Measurements from ENCODE around the gene CRIM1.

Gene CRIM1

DNA sequence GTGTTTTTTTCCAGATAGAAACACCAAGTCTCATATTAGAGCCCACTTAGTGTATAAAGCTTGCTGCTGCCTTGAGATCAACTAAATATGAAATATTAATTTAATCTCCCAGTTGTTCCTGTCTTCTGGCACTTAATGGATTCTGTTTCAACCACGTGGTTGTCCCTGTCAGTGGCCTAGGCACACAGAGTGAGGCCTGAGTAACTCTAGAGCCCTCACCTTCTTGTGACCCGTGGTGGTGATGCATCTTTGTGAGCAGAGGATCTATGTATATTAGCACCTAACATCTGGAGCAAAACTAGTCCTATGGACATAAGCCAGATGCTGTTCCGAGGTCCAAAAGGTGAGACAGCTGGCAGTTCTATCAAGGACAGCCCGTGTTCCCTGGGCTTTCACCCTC is 167.6 kb downstream of the CRIM1 start:
- ATAC-seq (ENCODE audit: insufficient read depth, low read depth) = no peak
- no peak overlapping the region for H3K4me3 ChIP-seq (ENCODE audit: low read depth in 1 of 2, low read length in 2 of 2)
- no peak overlapping the region for H3K4me2 ChIP-seq (ENCODE audit: insufficient read depth, low read length)
- H3K27me3 ChIP-seq (ENCODE audit: insufficient read depth, low read length, poor library complexity) = no peaks in the 10 kb centered on the region
- H4K20me1 ChIP-seq (ENCODE audit: insufficient read depth, low read length) = no peaks in the 10 kb centered on the region
- no peaks in the 10 kb centered on the region for H3K4me1 ChIP-seq (ENCODE audit: insufficient read depth, low read length)
- H3K79me2 ChIP-seq (ENCODE audit: insufficient read depth, low read length) = no peaks in the 10 kb centered on the region
- no peak for DNase-seq
- no peak overlapping the region for H3K9ac ChIP-seq (ENCODE audit: low read depth, low read length)
- no peak overlapping the region for H2AFZ ChIP-seq (ENCODE audit: low read depth, low read length)
- no peak for TF ChIP-seq EZH2 (IDR thresholded peaks at IDR 0.05; ENCODE audit: borderline replicate concordance, low read depth, low read length, severe bottlenecking)
- TF ChIP-seq, protein P1, sequence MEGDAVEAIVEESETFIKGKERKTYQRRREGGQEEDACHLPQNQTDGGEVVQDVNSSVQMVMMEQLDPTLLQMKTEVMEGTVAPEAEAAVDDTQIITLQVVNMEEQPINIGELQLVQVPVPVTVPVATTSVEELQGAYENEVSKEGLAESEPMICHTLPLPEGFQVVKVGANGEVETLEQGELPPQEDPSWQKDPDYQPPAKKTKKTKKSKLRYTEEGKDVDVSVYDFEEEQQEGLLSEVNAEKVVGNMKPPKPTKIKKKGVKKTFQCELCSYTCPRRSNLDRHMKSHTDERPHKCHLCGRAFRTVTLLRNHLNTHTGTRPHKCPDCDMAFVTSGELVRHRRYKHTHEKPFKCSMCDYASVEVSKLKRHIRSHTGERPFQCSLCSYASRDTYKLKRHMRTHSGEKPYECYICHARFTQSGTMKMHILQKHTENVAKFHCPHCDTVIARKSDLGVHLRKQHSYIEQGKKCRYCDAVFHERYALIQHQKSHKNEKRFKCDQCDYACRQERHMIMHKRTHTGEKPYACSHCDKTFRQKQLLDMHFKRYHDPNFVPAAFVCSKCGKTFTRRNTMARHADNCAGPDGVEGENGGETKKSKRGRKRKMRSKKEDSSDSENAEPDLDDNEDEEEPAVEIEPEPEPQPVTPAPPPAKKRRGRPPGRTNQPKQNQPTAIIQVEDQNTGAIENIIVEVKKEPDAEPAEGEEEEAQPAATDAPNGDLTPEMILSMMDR (IDR thresholded peaks at IDR 0.05; ENCODE audit: borderline replicate concordance, extremely low read depth, low read length, poor library complexity, severe bottlenecking) = no peak
- H3K36me3 ChIP-seq (ENCODE audit: insufficient read depth, low read length) = no peaks in the 10 kb centered on the region
- H3K27ac ChIP-seq (ENCODE audit: low read length) = no peak overlapping the region
- H3K9me3 ChIP-seq (ENCODE audit: insufficient read depth, low read length, severe bottlenecking) = no peaks in the 10 kb centered on the region

- Histone ChIP-seq H3K27ac (ENCODE audit: low read length) (no peak overlapping the region), H3K9ac (ENCODE audit: low read depth, low read length) (no peak overlapping the region), H3K79me2 (ENCODE audit: insufficient read depth, low read length) (no peaks in the 10 kb centered on the region), H3K36me3 (ENCODE audit: insufficient read depth, low read length) (no peaks in the 10 kb centered on the region), H3K4me2 (ENCODE audit: insufficient read depth, low read length) (no peak overlapping the region), H4K20me1 (ENCODE audit: insufficient read depth, low read length) (no peaks in the 10 kb centered on the region), H3K4me3 (ENCODE audit: low read depth in 1 of 2, low read length in 2 of 2) (no peak overlapping the region), H3K4me1 (ENCODE audit: insufficient read depth, low read length) (no peaks in the 10 kb centered on the region), H3K9me3 (ENCODE audit: insufficient read depth, low read length, severe bottlenecking) (no peaks in the 10 kb centered on the region), H2AFZ (ENCODE audit: low read depth, low read length) (no peak overlapping the region), H3K27me3 (ENCODE audit: insufficient read depth, low read length, poor library complexity) (no peaks in the 10 kb centered on the region)
- DNase-seq (no peak), ATAC-seq (ENCODE audit: insufficient read depth, low read depth) (no peak)
- TF ChIP-seq EZH2 (IDR thresholded peaks at IDR 0.05; ENCODE audit: borderline replicate concordance, low read depth, low read length, severe bottlenecking) = no peak
- TF ChIP-seq, protein P1 (IDR thresholded peaks at IDR 0.05; ENCODE audit: borderline replicate concordance, extremely low read depth, low read length, poor library complexity, severe bottlenecking) = no peak
These were observed 169.7 kb downstream of the CRIM1 start for GRCh38 chr2:36525245-36525644.

DNA sequence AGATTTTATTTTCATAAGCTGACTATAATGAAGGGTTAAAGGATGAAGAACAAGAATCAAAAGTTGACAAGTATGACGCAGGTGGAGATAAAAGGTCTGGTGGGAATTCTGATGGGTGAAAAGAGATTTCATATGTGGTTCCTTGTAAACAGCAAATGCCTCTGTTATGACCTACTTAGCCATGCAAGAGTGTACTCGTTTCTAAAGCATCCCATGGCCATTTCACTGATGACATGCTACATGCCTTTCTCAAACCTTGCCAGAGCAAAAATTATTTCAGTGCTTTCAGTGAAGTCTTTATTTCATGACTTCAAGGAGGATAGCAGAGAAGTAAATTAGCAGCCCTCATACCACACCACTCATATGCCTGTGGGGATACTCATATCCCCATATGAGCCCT is 170.6 kb downstream of the CRIM1 start:
- H3K79me2 ChIP-seq (ENCODE audit: insufficient read depth, low read length) = no peaks in the 10 kb centered on the region
- no peak overlapping the region for H3K4me2 ChIP-seq (ENCODE audit: insufficient read depth, low read length)
- no peak overlapping the region for H3K27ac ChIP-seq (ENCODE audit: low read length)
- no peak overlapping the region for H2AFZ ChIP-seq (ENCODE audit: low read depth, low read length)
- H3K36me3 ChIP-seq (ENCODE audit: insufficient read depth, low read length) = no peaks in the 10 kb centered on the region
- H3K4me1 ChIP-seq (ENCODE audit: insufficient read depth, low read length) = no peaks in the 10 kb centered on the region
- no peak overlapping the region for H3K9ac ChIP-seq (ENCODE audit: low read depth, low read length)
- no peak overlapping the region for H3K4me3 ChIP-seq (ENCODE audit: low read depth in 1 of 2, low read length in 2 of 2)
- no peaks in the 10 kb centered on the region for H3K27me3 ChIP-seq (ENCODE audit: insufficient read depth, low read length, poor library complexity)
- no peaks in the 10 kb centered on the region for H4K20me1 ChIP-seq (ENCODE audit: insufficient read depth, low read length)
- ATAC-seq (ENCODE audit: insufficient read depth, low read depth) (no peak), DNase-seq (no peak)
- H3K9me3 ChIP-seq (ENCODE audit: insufficient read depth, low read length, severe bottlenecking) = no peaks in the 10 kb centered on the region
- TF ChIP-seq, protein P1 (IDR thresholded peaks at IDR 0.05; ENCODE audit: borderline replicate concordance, extremely low read depth, low read length, poor library complexity, severe bottlenecking) = no peak
- TF ChIP-seq EZH2 (IDR thresholded peaks at IDR 0.05; ENCODE audit: borderline replicate concordance, low read depth, low read length, severe bottlenecking) = no peak

DNA sequence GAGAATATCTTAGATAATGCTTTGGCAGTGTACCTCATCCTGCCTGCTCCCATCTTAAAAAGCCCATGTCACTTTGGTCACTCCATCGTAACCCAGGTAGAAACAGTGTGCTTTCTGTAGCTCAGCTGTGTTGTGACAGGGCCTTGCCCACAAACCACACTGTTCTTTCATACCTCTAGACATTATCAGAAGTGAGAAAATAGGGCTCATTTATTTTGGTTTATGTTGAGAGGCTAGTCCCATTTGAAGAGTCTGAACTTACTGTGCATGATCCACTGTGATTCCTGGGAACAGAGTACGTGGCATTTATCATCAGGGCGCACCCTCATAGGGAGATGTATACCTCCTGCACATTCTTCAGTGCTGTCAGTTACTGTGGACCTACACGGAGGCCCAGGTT is 172.7 kb downstream of the CRIM1 start:
- no peaks in the 10 kb centered on the region for H3K27me3 ChIP-seq (ENCODE audit: insufficient read depth, low read length, poor library complexity)
- TF ChIP-seq, protein P1 (IDR thresholded peaks at IDR 0.05; ENCODE audit: borderline replicate concordance, extremely low read depth, low read length, poor library complexity, severe bottlenecking) = no peak
- no peak for TF ChIP-seq EZH2 (IDR thresholded peaks at IDR 0.05; ENCODE audit: borderline replicate concordance, low read depth, low read length, severe bottlenecking)
- H3K4me2 ChIP-seq (ENCODE audit: insufficient read depth, low read length) = no peak overlapping the region
- H3K9me3 ChIP-seq (ENCODE audit: insufficient read depth, low read length, severe bottlenecking) = no peaks in the 10 kb centered on the region
- no peak for ATAC-seq (ENCODE audit: insufficient read depth, low read depth)
- H3K36me3 ChIP-seq (ENCODE audit: insufficient read depth, low read length) = no peaks in the 10 kb centered on the region
- DNase-seq = no peak
- no peak overlapping the region for H3K4me3 ChIP-seq (ENCODE audit: low read depth in 1 of 2, low read length in 2 of 2)
- no peak overlapping the region for H2AFZ ChIP-seq (ENCODE audit: low read depth, low read length)
- no peaks in the 10 kb centered on the region for H3K79me2 ChIP-seq (ENCODE audit: insufficient read depth, low read length)
- no peaks in the 10 kb centered on the region for H3K4me1 ChIP-seq (ENCODE audit: insufficient read depth, low read length)
- H3K27ac ChIP-seq (ENCODE audit: low read length) = no peak overlapping the region
- H3K9ac ChIP-seq (ENCODE audit: low read depth, low read length) = no peak overlapping the region
- H4K20me1 ChIP-seq (ENCODE audit: insufficient read depth, low read length) = no peaks in the 10 kb centered on the region

Measured in DND-41 (cell line).